Stimulated activated CD4-positive, alpha-beta T cell treated with anti-CD3 and anti-CD28 coated beads, Interleukin-15, amount 100 ng/mL, for 1 hour (primary cell): ENCODE results near the gene FXR2.

ENCODE experiments used
- DNase-seq, 2 donors: peaks; one replicate each; pipeline ENCODE4 v3.0.0-alpha.2; 2020; ENCODE audit warnings: low read depth in 1 of 2, low spot score in 1 of 2

FXR2 gene

GRCh38 chr17:7573324-7574080 is 41.2 kb downstream of the FXR2 start:
- DNase-seq: peak; percentile 82 to 86

GRCh38 chr17:7572588-7573323 is 41.9 kb downstream of the FXR2 start:
- DNase-seq: peak; percentile 100

GRCh38 chr17:7572338-7572587 is 42.4 kb downstream of the FXR2 start:
- no peak for DNase-seq

DNA sequence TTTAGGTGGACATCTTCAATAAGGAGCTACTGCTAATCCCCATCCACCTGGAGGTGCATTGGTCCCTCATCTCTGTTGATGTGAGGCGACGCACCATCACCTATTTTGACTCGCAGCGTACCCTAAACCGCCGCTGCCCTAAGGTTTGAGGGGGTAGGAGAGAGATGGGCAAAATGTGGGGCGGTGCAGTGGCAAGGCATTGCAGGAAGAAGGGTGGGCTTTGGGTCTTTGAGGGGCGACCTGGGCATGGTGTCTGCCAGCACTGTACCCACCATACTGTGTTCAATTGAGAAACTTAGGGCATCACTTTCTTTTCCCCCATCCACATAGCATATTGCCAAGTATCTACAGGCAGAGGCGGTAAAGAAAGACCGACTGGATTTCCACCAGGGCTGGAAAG is 44.3 kb downstream of the FXR2 start:
- DNase-seq: no peak

GRCh38 chr17:7569571-7569970 is 45.1 kb downstream of the FXR2 start:
- DNase-seq: no peak

DNA sequence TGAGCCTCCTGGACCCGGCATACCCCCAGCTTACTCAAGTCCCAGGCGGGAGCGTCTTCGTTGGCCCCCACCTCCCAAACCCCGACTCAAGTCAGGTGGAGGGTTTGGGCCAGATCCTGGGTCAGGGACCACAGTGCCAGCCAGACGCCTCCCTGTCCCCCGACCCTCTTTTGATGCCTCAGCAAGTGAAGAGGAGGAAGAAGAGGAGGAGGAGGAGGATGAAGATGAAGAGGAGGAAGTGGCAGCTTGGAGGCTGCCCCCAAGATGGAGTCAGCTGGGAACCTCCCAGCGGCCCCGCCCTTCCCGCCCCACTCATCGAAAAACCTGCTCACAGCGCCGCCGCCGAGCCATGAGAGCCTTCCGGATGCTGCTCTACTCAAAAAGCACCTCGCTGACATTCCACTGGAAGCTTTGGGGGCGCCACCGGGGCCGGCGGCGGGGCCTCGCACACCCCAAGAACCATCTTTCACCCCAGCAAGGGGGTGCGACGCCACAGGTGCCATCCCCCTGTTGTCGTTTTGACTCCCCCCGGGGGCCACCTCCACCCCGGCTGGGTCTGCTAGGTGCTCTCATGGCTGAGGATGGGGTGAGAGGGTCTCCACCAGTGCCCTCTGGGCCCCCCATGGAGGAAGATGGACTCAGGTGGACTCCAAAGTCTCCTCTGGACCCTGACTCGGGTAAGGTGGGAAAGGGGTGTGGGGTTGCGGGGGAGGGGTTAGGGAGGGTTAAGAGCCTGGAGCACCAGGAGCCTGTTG is 51.4 kb downstream of the FXR2 start:
- no peak for DNase-seq

DNA sequence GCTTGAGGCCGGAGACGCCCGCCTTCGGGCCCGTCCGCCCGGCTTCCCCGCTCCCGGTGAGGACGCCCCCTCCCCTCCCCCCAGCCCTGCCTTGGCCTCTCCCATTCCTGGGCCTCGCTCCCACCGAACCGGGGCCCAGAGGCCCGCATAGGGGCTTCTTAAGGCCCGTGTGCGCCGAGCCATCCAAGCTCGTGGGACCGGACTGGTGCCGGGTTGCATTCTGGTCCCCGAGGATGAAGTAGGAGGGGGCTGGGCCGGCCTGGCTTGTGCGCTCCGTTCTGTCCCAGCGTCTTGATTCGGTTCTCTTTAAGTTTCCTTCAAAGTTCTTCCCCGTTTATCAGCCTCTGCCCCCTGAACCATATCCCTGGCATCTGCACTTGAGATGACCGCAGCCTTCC is 52.5 kb downstream of the FXR2 start:
- DNase-seq: no peak

DNA sequence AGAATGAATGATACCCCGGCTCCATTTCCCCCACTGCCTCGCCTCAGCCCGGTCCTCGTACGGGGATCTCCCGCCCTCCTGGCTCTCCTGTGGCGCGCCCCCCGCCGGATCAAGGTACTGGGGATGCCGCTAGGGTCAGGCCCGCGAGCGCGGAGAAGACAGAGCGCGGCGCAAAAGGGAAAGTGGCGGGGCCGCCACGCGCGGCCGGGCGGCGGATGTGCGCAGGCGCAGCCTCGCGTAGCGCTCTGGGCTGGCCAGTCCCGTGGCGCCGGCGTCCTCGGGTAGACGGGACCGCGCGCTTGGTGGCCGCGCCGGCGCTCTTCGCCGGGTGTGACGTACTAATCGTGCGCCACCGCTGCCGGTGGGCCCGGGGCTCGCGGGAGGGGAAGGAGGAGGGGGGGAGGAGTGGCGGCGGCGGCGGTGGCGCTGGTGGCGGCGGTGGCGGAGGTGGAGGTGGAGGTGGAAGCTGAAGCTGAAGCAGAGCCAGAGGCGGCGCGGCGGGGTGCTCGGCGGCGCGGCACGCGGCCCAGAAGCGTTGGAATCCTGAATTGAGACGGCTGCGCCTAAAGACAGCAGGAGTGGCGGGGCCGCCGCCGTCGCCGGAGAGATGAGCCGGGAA is 53.0 kb downstream of the FXR2 start, which contains the start of gene SENP3:
Gene SENP3 (plus strand): TSS at position 331 of the 619 bp plus-strand sequence. CDS start 1,158 bp downstream, outside the sequence.
- peak; percentile 82 to 88 for DNase-seq

GRCh38 chr17:7561028-7561575 is 53.6 kb downstream of the FXR2 start:
- peak; percentile 73 to 77 for DNase-seq

DNA sequence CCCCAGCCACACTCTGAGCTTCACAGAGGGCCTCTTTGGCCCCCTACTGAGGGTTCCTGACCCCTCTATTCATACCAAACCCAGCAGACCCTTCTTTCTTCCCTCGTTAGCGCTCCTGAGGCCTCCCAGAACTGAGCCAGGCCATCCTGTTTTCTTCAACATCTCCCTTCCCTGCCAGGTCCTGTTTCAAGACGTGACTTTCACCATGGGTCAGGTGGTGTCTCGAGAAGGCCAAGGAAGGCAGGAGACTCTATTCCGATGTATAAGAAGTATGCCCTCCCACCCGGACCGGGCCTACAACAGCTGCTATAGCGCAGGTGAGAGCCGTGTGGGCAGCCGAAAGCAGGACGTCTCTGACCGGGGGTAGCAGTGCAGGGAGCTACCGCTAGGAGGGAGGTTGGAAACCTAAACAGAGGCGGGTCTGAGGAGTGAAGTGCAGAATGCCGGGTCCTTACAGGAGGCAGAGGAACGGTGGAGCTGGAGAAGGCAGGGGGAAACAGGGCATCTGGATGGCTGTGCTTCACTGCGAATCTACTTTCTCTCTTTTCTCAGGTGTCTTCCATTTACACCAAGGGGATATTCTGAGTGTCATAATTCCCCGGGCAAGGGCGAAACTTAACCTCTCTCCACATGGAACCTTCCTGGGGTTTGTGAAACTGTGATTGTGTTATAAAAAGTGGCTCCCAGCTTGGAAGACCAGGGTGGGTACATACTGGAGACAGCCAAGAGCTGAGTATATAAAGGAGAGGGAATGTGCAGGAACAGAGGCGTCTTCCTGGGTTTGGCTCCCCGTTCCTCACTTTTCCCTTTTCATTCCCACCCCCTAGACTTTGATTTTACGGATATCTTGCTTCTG is 54.3 kb downstream of the FXR2 start:
- peak in 1 of 2 donors; percentile 48 for DNase-seq

DNA sequence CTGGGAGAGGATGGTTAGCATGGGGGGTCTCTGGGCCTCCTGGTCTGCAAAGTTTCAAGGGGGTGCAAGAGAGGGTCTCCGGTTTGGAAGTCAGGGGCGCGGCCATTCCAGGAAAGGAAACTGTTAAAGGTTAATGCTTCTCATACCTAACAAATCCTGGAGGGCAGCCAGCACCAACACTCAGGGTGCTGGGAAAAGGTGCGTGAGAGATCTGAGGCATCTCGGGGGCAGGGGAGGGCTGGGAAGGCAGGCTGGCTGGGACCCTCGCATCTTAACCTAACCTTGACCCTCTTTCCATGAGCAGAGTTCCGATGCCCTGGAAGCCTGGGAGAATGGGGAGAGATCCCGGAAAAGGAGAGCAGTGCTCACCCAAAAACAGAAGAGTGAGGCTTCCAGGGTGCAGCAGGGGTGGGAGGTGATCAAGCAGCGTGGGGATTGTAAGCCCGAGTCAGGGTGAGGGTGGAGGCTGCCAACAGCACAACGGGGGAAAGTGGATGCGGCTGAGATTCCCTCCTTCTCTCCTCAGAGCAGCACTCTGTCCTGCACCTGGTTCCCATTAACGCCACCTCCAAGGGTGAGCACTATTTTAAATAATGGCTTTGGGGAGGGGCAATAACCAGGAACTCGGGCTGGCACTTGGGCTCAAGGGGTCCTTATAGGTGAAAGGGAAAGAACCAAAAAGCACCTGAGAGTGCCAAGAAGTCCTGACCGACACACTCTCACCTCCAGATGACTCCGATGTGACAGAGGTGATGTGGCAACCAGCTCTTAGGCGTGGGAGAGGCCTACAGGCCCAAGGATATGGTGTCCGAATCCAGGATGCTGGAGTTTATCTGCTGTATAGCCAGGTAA is 55.2 kb downstream of the FXR2 start:
- no peak for DNase-seq

- DNase-seq: no peak
Observed at GRCh38 chr17:7558544-7559319, 56.0 kb downstream of the FXR2 start, which contains the start of gene TNFSF13. TNFSF13 (plus strand) TSS chr17:7558750; CDS start chr17:7559040, 290 bp downstream.

- DNase-seq: no peak
Observed at GRCh38 chr17:7557775-7558543, 56.7 kb downstream of the FXR2 start.

DNA sequence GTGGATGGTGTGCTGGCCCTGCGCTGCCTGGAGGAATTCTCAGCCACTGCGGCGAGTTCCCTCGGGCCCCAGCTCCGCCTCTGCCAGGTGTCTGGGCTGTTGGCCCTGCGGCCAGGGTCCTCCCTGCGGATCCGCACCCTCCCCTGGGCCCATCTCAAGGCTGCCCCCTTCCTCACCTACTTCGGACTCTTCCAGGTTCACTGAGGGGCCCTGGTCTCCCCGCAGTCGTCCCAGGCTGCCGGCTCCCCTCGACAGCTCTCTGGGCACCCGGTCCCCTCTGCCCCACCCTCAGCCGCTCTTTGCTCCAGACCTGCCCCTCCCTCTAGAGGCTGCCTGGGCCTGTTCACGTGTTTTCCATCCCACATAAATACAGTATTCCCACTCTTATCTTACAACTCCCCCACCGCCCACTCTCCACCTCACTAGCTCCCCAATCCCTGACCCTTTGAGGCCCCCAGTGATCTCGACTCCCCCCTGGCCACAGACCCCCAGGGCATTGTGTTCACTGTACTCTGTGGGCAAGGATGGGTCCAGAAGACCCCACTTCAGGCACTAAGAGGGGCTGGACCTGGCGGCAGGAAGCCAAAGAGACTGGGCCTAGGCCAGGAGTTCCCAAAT is 57.4 kb downstream of the FXR2 start:
- no peak for DNase-seq

- DNase-seq: no peak
Observed at GRCh38 chr17:7556627-7557026, 58.1 kb downstream of the FXR2 start.

GRCh38 chr17:7555320-7555948 is 59.3 kb downstream of the FXR2 start:
- DNase-seq: no peak

- no peak for DNase-seq
Observed at GRCh38 chr17:7553356-7553755, 61.3 kb downstream of the FXR2 start.
